GM10266 (cell line): ENCODE results near the gene CEP162.
"Not testable (repeated sequence)": the region's sequence is repeated elsewhere in the genome, so short reads cannot be mapped to it uniquely, and the experiment has no call there.

ENCODE experiments used
- DNase-seq: peaks from one replicate; pipeline ENCODE4 v3.0.0; 2012; ENCODE audit errors: extremely low spot score
- CTCF ChIP-seq: IDR thresholded peaks from 2 replicates; pipeline ENCODE4 v1.5.1; 2012; ENCODE audit warnings: mild to moderate bottlenecking, low read depth; ENCODE audit not compliant: control insufficient read depth, insufficient read depth; ENCODE audit errors: missing control alignments

CEP162 gene

DNA sequence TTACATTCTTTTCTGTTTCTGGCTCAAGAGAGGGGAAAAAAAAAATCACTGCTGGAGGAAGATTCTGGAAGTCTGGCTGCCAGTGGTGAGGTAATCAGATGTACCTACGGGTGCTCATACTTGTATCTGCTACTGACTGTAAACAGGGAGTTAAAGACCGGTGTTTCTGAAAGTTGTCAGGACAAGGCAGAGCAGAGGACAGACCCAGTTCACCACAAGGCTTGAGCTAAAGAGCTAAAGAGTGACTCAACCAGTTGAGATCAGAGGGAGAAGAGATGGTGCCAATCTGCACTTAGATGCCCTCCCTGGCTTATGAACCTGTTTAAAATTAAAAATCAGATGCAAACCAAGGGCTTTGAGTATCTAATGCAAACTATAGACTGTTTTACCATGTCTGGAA lies 55.4 kb downstream of the CEP162 start:
- no peak for TF ChIP-seq CTCF
- DNase-seq, result no peak

GRCh38 chr6:84167457-84167856 lies 60.0 kb downstream of the CEP162 start:
- no peak for TF ChIP-seq CTCF
- DNase-seq, result no peak

DNA sequence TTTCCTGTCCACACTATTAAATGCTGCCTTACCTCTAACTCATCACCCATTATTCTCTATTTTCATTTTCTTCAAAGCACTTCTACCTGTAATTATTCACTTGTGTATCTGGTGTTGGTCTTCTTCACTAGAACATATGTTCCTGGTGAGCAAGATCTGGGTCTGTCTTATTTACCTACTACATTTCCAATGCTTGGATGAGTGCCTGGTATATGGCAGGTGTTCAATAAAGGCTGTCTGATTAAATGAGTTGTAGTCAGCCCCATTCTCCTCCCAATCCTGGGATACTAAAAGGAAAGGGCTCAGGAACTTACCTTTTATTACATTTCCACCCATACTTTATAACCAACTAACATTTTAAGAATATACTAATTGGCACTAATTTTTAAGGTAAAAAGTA lies 61.0 kb downstream of the CEP162 start:
- no peak for TF ChIP-seq CTCF
- DNase-seq, result no peak

DNA sequence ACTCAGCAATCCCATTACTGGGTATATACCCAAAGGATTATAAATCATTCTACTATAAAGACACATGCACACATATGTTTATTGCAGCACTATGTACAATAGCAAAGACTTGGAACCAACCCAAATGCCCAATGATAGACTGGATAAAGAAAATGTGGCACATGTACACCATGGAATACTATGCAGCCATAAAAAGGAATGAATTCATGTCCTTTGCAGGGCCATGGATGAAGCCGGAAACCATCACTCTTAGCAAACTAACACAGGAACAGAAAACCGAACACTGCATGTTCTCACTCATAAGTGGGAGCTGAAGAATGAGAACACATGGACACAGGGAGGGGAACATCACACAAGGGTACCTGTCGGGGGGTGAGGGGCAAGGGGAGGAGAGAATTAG lies 63.1 kb downstream of the CEP162 start:
- not testable (repeated sequence) for DNase-seq

DNA sequence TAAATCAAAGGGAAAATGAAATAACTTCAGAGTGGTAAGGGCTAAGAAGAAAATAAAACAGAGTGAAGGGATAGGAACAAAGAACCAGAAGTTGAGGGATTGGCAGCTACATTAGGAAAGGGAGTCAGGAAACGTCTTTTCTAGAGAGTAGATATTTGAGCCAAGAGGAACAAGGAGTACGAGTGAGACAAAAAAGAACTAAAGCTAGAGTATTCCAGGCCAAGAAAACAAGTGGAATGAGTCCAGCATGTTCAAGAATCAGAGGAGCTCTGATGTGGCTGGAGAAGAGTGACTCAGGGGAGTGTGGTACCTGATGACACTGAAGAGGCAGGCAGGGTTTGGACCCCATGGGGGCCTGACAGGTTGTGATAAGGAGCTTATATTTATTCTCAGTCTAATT lies 66.3 kb downstream of the CEP162 start:
- no peak for TF ChIP-seq CTCF
- DNase-seq, result no peak

DNA sequence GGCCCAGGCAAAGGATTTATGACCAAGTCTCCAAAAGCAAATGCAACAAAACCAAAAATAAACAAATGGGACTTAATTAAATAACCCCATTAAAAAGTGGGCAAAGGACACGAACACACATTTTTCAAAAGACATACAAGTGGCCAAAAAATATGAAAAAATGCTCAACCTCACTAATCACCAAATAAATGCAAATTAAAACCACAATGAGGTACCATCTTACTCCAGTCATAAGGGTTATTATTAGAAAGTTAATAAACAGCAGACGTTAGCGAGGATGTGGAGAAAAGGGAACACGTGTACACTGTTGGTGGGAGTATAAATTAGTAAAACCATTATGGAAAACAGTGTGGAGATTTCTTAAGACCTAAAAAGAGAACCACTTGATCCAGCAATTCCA lies 71.1 kb downstream of the CEP162 start:
- TF ChIP-seq CTCF, result no peak
- DNase-seq, result no peak

GRCh38 chr6:84151669-84152068 lies 75.8 kb downstream of the CEP162 start:
- TF ChIP-seq CTCF, result no peak
- no peak for DNase-seq

- DNase-seq, result no peak
- TF ChIP-seq CTCF, result no peak
Measured at GRCh38 chr6:84150705-84151104, 76.7 kb downstream of the CEP162 start.
